GM12892 (cell line): ENCODE measurements around the gene TBC1D4.

Source experiments
- POLR2A ChIP-seq: IDR thresholded peaks from 2 replicates; pipeline ENCODE4 v1.6.1; 2011; ENCODE audit warnings: low read depth, low read length, control low read depth
- POLR2AphosphoS5 ChIP-seq: IDR thresholded peaks from 2 replicates; pipeline ENCODE4 v1.6.1; 2011; ENCODE audit warnings: low read depth, low read length, control low read depth

DNA sequence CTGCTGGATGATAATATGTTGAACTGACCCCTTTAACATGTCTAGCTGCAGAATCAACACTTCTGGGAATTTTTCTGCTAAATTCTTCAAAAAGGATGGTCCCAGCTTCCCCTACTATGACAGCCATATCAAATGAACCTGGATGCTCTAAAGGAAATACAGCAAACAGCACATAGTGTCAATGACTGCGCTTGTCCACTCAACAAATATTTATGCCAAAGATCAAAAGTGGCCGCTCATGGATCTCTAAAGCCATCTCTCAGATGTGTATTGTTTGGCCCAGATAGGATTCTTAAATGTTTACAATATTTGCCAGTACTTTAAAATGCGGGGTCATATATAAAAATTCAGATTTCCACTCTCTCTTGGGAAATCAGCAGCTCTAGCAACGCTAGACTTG lies 3.3 kb downstream of the TBC1D4 start:
- TF ChIP-seq POLR2AphosphoS5 (no peak), POLR2A (no peak)
